Activated naive CD4-positive, alpha-beta T cell treated with anti-CD3 and anti-CD28 coated beads for 36 hours (primary cell): ENCODE results near the gene BPI. TPM values are rescaled to one million over a fixed set of nuclear protein-coding genes. Genes with fewer than 3 reads are reported as not detected.
"Not testable (repeated sequence)": the region's sequence is repeated elsewhere in the genome, so short reads cannot be mapped to it uniquely, and the experiment has no call there.

Experiments used
- CTCF ChIA-PET: fragments of 350-600 bp; sonication (Branson Sonifier 250); formaldehyde crosslinking; loops from one replicate; lab custom pipeline; 2021; ENCODE audit warnings: antibody characterized with exemption; lab: Charles Lee
- DNase-seq: peaks from one replicate; pipeline ENCODE4 v3.0.0-alpha.2; 2020
- H3K27ac Mint-ChIP-seq: one replicate; pipeline ENCODE4 v1.8.0; 2021; ENCODE audit warnings: mild to moderate bottlenecking, mixed read lengths
- H3K27me3 Mint-ChIP-seq: one replicate; pipeline ENCODE4 v1.8.0; 2021; ENCODE audit warnings: low read depth, mixed read lengths
- H3K36me3 Mint-ChIP-seq: one replicate; pipeline ENCODE4 v1.8.0; 2021; ENCODE audit warnings: low read depth, mixed read lengths
- H3K4me1 Mint-ChIP-seq: one replicate; pipeline ENCODE4 v1.8.0; 2021; ENCODE audit warnings: low read depth, mixed read lengths
- H3K4me3 Mint-ChIP-seq: one replicate; pipeline ENCODE4 v1.8.0; 2021; ENCODE audit warnings: mild to moderate bottlenecking, moderate library complexity, mixed read lengths
- H3K9me3 Mint-ChIP-seq: one replicate; pipeline ENCODE4 v1.8.0; 2021; ENCODE audit warnings: mixed read lengths
- intact Hi-C: fragments of 100-400 bp; cut with micrococcal nuclease; formaldehyde crosslinking; loops from one replicate; pipeline ENCODE4 v1.15.1; 2023
- total RNA-seq, 2 experiments: library from RNA; stranded (reverse); gene quantifications; one replicate each; pipeline ENCODE4 v1.2.3, GENCODE V29; 2021

The BPI gene
- total RNA-seq, result not detected

GRCh38 chr20:38303908-38304379 lies at the start of gene BPI:
BPI (plus strand) TSS chr20:38304156; CDS start chr20:38304224, 68 bp downstream.
- peaks cover 50% of the 10 kb centered on the region for H3K27me3 Mint-ChIP-seq

GRCh38 chr20:38254621-38255020 lies 49.3 kb upstream of the BPI start:
- H3K9me3 Mint-ChIP-seq, H3K4me3 Mint-ChIP-seq, H3K4me1 Mint-ChIP-seq, DNase-seq, H3K27ac Mint-ChIP-seq, intact Hi-C loops, H3K36me3 Mint-ChIP-seq: not testable (repeated sequence)
- peaks cover 13% of the 10 kb centered on the region for H3K27me3 Mint-ChIP-seq
- CTCF ChIA-PET, result interaction anchor here (0.6 to 1.2 kb wide), 2 partner anchors 33 to 99 kb away, joined by 3 read pairs; no protein-coding TSS in a partner anchor

More at GRCh38 chr20:38303908-38304379, at the start of gene BPI:
- DNase-seq, result no peak
- Mint-ChIP-seq H3K27ac (no peak within 1 kb of the TSS), H3K4me3 (no peak within 1 kb of the TSS), H3K4me1 (peaks cover 8% of the 10 kb centered on the region), H3K9me3 (no peaks in the 10 kb centered on the region), H3K36me3 (no peaks in the 10 kb centered on the region)
- CTCF ChIA-PET, result interaction anchor here (0.9 to 1.2 kb wide), 2 partner anchors 83 to 309 kb away, joined by 3 read pairs; no protein-coding TSS in a partner anchor
- intact Hi-C loops, result no loop called here

GRCh38 chr20:38255393-38255792 lies 48.6 kb upstream of the BPI start:
- no peaks in the 10 kb centered on the region for H3K9me3 Mint-ChIP-seq
- no peak overlapping the region for H3K27ac Mint-ChIP-seq
- H3K36me3 Mint-ChIP-seq, result no peaks in the 10 kb centered on the region
- no peak overlapping the region for H3K4me3 Mint-ChIP-seq
- no peak for DNase-seq
- H3K27me3 Mint-ChIP-seq, result peaks cover 20% of the 10 kb centered on the region
- CTCF ChIA-PET, result interaction anchor here (1.2 kb wide), 1 partner anchor 34 kb away, joined by 3 read pairs; no protein-coding TSS in a partner anchor
- H3K4me1 Mint-ChIP-seq, result no peaks in the 10 kb centered on the region
- intact Hi-C loops, result no loop called here

- Mint-ChIP-seq H3K4me3 (no peak overlapping the region), H3K9me3 (no peaks in the 10 kb centered on the region), H3K27me3 (peaks cover 24% of the 10 kb centered on the region), H3K36me3 (no peaks in the 10 kb centered on the region), H3K27ac (no peak overlapping the region), H3K4me1 (peaks cover 3% of the 10 kb centered on the region)
- CTCF ChIA-PET, result no interaction called here
- no peak for DNase-seq
- intact Hi-C loops, result no loop called here
Observed at GRCh38 chr20:38256021-38256420, 47.9 kb upstream of the BPI start.

GRCh38 chr20:38256966-38257365 lies 47.0 kb upstream of the BPI start:
- Mint-ChIP-seq H3K4me1 (peaks cover 4% of the 10 kb centered on the region), H3K36me3 (no peaks in the 10 kb centered on the region), H3K27ac (no peak overlapping the region), H3K9me3 (no peaks in the 10 kb centered on the region), H3K27me3 (peaks cover 29% of the 10 kb centered on the region), H3K4me3 (no peak overlapping the region)
- CTCF ChIA-PET, result no interaction called here
- intact Hi-C loops, result no loop called here
- DNase-seq, result no peak

GRCh38 chr20:38258545-38259215 lies 45.3 kb upstream of the BPI start:
- H3K27me3 Mint-ChIP-seq, result peaks cover 29% of the 10 kb centered on the region
- CTCF ChIA-PET, result no interaction called here
- no peaks in the 10 kb centered on the region for H3K9me3 Mint-ChIP-seq

GRCh38 chr20:38260025-38260377 lies 44.0 kb upstream of the BPI start:
- Mint-ChIP-seq H3K4me3 (no peak overlapping the region), H3K27ac (no peak overlapping the region), H3K27me3 (peaks cover 35% of the 10 kb centered on the region), H3K9me3 (no peaks in the 10 kb centered on the region), H3K36me3 (no peaks in the 10 kb centered on the region), H3K4me1 (peaks cover 4% of the 10 kb centered on the region)
- intact Hi-C loops, result no loop called here
- CTCF ChIA-PET, result no interaction called here
- DNase-seq, result no peak

More at GRCh38 chr20:38258545-38259215, 45.3 kb upstream of the BPI start:
- no peaks in the 10 kb centered on the region for H3K36me3 Mint-ChIP-seq
- intact Hi-C loops, result no loop called here
- H3K4me3 Mint-ChIP-seq, result no peak overlapping the region
- H3K4me1 Mint-ChIP-seq, result peaks cover 4% of the 10 kb centered on the region
- no peak for DNase-seq
- no peak overlapping the region for H3K27ac Mint-ChIP-seq

- Mint-ChIP-seq H3K27ac (no peak within 1 kb of the TSS), H3K27me3 (peaks cover 35% of the 10 kb centered on the region), H3K4me3 (no peak within 1 kb of the TSS), H3K9me3 (no peaks in the 10 kb centered on the region), H3K36me3 (no peaks in the 10 kb centered on the region), H3K4me1 (peaks cover 4% of the 10 kb centered on the region)
- no peak for DNase-seq
- intact Hi-C loops, result no loop called here
- CTCF ChIA-PET, result no interaction called here
Observed at GRCh38 chr20:38260378-38261053, 43.4 kb upstream of the BPI start, which contains the start of gene KIAA1755. KIAA1755 (minus strand) TSS chr20:38260735; CDS start chr20:38260500, 235 bp downstream.

- Mint-ChIP-seq H3K4me3 (no peak overlapping the region), H3K36me3 (no peaks in the 10 kb centered on the region), H3K27ac (no peak overlapping the region), H3K27me3 (peaks cover 35% of the 10 kb centered on the region), H3K9me3 (no peaks in the 10 kb centered on the region), H3K4me1 (peaks cover 4% of the 10 kb centered on the region)
- CTCF ChIA-PET, result no interaction called here
- DNase-seq, result no peak
- intact Hi-C loops, result no loop called here
Observed at GRCh38 chr20:38261054-38261390, 42.9 kb upstream of the BPI start.

- Mint-ChIP-seq H3K9me3 (no peaks in the 10 kb centered on the region), H3K4me1 (peaks cover 4% of the 10 kb centered on the region), H3K36me3 (no peaks in the 10 kb centered on the region), H3K27ac (no peak overlapping the region), H3K27me3 (peaks cover 35% of the 10 kb centered on the region), H3K4me3 (no peak overlapping the region)
- CTCF ChIA-PET, result no interaction called here
- no peak for DNase-seq
- intact Hi-C loops, result no loop called here
Observed at GRCh38 chr20:38262931-38263330, 41.0 kb upstream of the BPI start.

- DNase-seq, result no peak
- Mint-ChIP-seq H3K36me3 (no peaks in the 10 kb centered on the region), H3K27me3 (peaks cover 15% of the 10 kb centered on the region), H3K27ac (no peak overlapping the region), H3K9me3 (no peaks in the 10 kb centered on the region), H3K4me3 (no peak overlapping the region), H3K4me1 (no peaks in the 10 kb centered on the region)
- intact Hi-C loops, result no loop called here
- CTCF ChIA-PET, result no interaction called here
Observed at GRCh38 chr20:38266426-38266825, 37.5 kb upstream of the BPI start.

GRCh38 chr20:38267296-38267695 lies 36.7 kb upstream of the BPI start:
- CTCF ChIA-PET, result no interaction called here
- intact Hi-C loops, result no loop called here
- Mint-ChIP-seq H3K4me1 (no peaks in the 10 kb centered on the region), H3K27me3 (peaks cover 16% of the 10 kb centered on the region), H3K9me3 (no peaks in the 10 kb centered on the region), H3K36me3 (no peaks in the 10 kb centered on the region), H3K4me3 (no peak overlapping the region), H3K27ac (no peak overlapping the region)
- DNase-seq, result no peak
